Prostate gland (tissue), 2 donors: ENCODE results near the gene TMCO4.

ENCODE experiments used
- POLR2A ChIP-seq: fragments of 450-650 bp; IDR thresholded peaks from one replicate; pipeline ENCODE4 v1.6.1; 2016; ENCODE audit warnings: antibody characterized with exemption, mild to moderate bottlenecking
- TF ChIP-seq, protein P1 (sequence below), 4 experiments: fragments of 200-600 bp in 2 of 4; fragments of 450-650 bp in 2 of 4; sonication (generic) in 2 of 4; IDR thresholded peaks; 1 replicate in 3 of 4; 2 replicates in 1 of 4; pipeline ENCODE4 v1.5.1; 2016 to 2019; ENCODE audit warnings: antibody characterized with exemption in 4 of 4, mild to moderate bottlenecking in 2 of 4, moderate library complexity in 2 of 4

DNA sequence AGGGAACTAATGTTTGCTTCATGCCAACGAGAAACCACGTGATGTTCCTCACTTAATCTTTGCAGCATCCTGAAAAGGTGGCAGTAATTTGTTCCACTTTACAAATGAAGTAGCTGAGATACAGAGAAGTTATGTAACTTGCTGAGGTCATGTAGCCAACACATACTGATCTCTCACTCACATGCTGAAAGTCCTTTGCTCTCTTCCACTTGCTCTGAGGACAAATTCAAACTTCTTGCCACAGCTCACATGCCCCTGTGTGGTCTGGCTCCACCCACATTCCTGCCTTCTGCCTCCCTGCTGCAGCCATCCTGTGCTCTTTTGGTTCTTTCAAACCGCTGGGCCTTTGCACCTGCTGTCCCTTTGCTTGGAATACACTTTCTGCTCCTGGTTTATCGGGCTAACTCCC lies 55.4 kb downstream of the TMCO4 start:
- TF ChIP-seq, protein P1, sequence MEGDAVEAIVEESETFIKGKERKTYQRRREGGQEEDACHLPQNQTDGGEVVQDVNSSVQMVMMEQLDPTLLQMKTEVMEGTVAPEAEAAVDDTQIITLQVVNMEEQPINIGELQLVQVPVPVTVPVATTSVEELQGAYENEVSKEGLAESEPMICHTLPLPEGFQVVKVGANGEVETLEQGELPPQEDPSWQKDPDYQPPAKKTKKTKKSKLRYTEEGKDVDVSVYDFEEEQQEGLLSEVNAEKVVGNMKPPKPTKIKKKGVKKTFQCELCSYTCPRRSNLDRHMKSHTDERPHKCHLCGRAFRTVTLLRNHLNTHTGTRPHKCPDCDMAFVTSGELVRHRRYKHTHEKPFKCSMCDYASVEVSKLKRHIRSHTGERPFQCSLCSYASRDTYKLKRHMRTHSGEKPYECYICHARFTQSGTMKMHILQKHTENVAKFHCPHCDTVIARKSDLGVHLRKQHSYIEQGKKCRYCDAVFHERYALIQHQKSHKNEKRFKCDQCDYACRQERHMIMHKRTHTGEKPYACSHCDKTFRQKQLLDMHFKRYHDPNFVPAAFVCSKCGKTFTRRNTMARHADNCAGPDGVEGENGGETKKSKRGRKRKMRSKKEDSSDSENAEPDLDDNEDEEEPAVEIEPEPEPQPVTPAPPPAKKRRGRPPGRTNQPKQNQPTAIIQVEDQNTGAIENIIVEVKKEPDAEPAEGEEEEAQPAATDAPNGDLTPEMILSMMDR (IDR thresholded peaks at IDR 0.05): no peak
- TF ChIP-seq POLR2A: no peak
